Glutamatergic neuron (in vitro differentiated cells): ENCODE measurements around the gene S100A13. TPM values are rescaled to one million over a fixed set of nuclear protein-coding genes. Genes with fewer than 3 reads are reported as not detected.
"Not testable (repeated sequence)": the region's sequence is repeated elsewhere in the genome, so short reads cannot be mapped to it uniquely, and the experiment has no call there.

Source experiments
- DNase-seq: peaks from one replicate; pipeline ENCODE4 v3.0.0; 2022
- H3K27ac Mint-ChIP-seq: one replicate; pipeline ENCODE4 v1.8.0; 2020; ENCODE audit warnings: mild to moderate bottlenecking, mixed read lengths, inconsistent platforms; ENCODE audit not compliant: unreplicated experiment
- H3K27me3 Mint-ChIP-seq: one replicate; pipeline ENCODE4 v1.8.0; 2020; ENCODE audit warnings: mild to moderate bottlenecking, moderate library complexity, mixed read lengths, inconsistent platforms; ENCODE audit not compliant: unreplicated experiment
- H3K36me3 Mint-ChIP-seq: one replicate; pipeline ENCODE4 v1.8.0; 2020; ENCODE audit warnings: mild to moderate bottlenecking, mixed read lengths, inconsistent platforms; ENCODE audit not compliant: unreplicated experiment
- H3K4me1 Mint-ChIP-seq: one replicate; pipeline ENCODE4 v1.8.0; 2020; ENCODE audit warnings: mild to moderate bottlenecking, low read depth, mixed read lengths, inconsistent platforms; ENCODE audit not compliant: unreplicated experiment
- H3K4me3 Mint-ChIP-seq: one replicate; pipeline ENCODE4 v1.8.0; 2020; ENCODE audit warnings: mild to moderate bottlenecking, mixed read lengths, inconsistent platforms; ENCODE audit not compliant: unreplicated experiment
- H3K9me3 Mint-ChIP-seq: one replicate; pipeline ENCODE4 v1.8.0; 2020; ENCODE audit warnings: mild to moderate bottlenecking, moderate library complexity, mixed read lengths, inconsistent platforms; ENCODE audit not compliant: unreplicated experiment
- CTCF ChIP-seq: fragments of 200-600 bp; sonication (generic); IDR thresholded peaks from one replicate; pipeline ENCODE4 v1.5.0; 2021; ENCODE audit not compliant: partially characterized antibody, unreplicated experiment
- total RNA-seq: library from RNA; stranded (reverse); fragmentation: NEBNext Ultra II Directional; extraction: Animal tissue kit (Norgen Biotek cat#: 25700); gene quantifications from one replicate; pipeline ENCODE4 v1.2.1, GENCODE V29; 2021; ENCODE audit not compliant: unreplicated experiment

The S100A13 gene
- total RNA-seq, 1 donor from 2014 or later, result 92.8 TPM

GRCh38 chr1:153577624-153578051 lies 49.7 kb downstream of the S100A13 start:
- DNase-seq, result no peak
- H3K36me3 Mint-ChIP-seq, result no peaks in the 10 kb centered on the region
- no peak for TF ChIP-seq CTCF
- no peaks in the 10 kb centered on the region for H3K9me3 Mint-ChIP-seq
- no peaks in the 10 kb centered on the region for H3K27me3 Mint-ChIP-seq
- peaks cover 4% of the 10 kb centered on the region for H3K4me1 Mint-ChIP-seq
- no peak overlapping the region for H3K4me3 Mint-ChIP-seq
- H3K27ac Mint-ChIP-seq, result no peak overlapping the region

GRCh38 chr1:153577138-153577537 lies 50.2 kb downstream of the S100A13 start:
- Mint-ChIP-seq H3K27me3 (no peaks in the 10 kb centered on the region), H3K27ac (no peak overlapping the region), H3K4me1 (peaks cover 4% of the 10 kb centered on the region), H3K36me3 (no peaks in the 10 kb centered on the region), H3K9me3 (no peaks in the 10 kb centered on the region), H3K4me3 (no peak overlapping the region)
- no peak for DNase-seq
- TF ChIP-seq CTCF, result no peak

- not testable (repeated sequence) for H3K36me3 Mint-ChIP-seq, H3K27ac Mint-ChIP-seq, H3K4me3 Mint-ChIP-seq, H3K27me3 Mint-ChIP-seq, H3K9me3 Mint-ChIP-seq, DNase-seq, H3K4me1 Mint-ChIP-seq
These were observed 51.8 kb downstream of the S100A13 start for GRCh38 chr1:153575497-153575896.

- H3K9me3 Mint-ChIP-seq, H3K4me3 Mint-ChIP-seq, H3K27ac Mint-ChIP-seq, H3K36me3 Mint-ChIP-seq, H3K4me1 Mint-ChIP-seq, H3K27me3 Mint-ChIP-seq, DNase-seq: not testable (repeated sequence)
These were observed 52.2 kb downstream of the S100A13 start for GRCh38 chr1:153575081-153575491.

GRCh38 chr1:153573351-153573750 lies 54.0 kb downstream of the S100A13 start:
- Mint-ChIP-seq H3K27me3 (no peaks in the 10 kb centered on the region), H3K9me3 (peaks cover 1% of the 10 kb centered on the region), H3K27ac (peak overlapping the region; percentile 38), H3K36me3 (no peaks in the 10 kb centered on the region), H3K4me3 (no peak overlapping the region), H3K4me1 (peaks cover 12% of the 10 kb centered on the region)
- TF ChIP-seq CTCF, result no peak
- no peak for DNase-seq

- no peak for TF ChIP-seq CTCF
- H3K36me3 Mint-ChIP-seq, result no peaks in the 10 kb centered on the region
- DNase-seq, result no peak
- H3K4me1 Mint-ChIP-seq, result peaks cover 16% of the 10 kb centered on the region
- H3K9me3 Mint-ChIP-seq, result peaks cover 3% of the 10 kb centered on the region
- H3K4me3 Mint-ChIP-seq, result no peak overlapping the region
- peaks cover 2% of the 10 kb centered on the region for H3K27me3 Mint-ChIP-seq
- peak overlapping the region; percentile 48 for H3K27ac Mint-ChIP-seq
These were observed 54.7 kb downstream of the S100A13 start for GRCh38 chr1:153572569-153573015.
